ENCODE results near the gene OR52N2. TPM values are rescaled to one million over a fixed set of nuclear protein-coding genes. Genes with fewer than 3 reads are reported as not detected.

Gene OR52N2
- total RNA-seq, 1 experiment from 2014 or later = not detected

DNA sequence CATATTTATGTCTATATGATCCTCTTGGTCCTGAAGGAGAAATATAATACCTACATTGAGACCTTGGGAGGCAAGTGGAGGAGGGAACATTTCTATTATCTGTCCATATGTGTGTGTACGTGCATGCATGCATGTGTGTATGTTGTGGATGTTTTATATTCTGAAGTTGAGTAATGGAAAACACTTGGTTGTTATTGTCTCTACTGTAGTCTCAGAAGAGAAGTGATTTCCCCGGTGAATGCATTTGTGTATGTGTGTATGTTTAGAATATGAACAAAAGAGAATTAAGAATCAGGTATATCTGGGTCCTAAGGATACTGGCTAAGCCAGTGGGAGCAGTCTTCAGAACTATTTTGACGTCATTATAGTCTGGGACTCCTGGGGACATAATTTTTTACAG, 17.6 kb upstream of the OR52N2 start, which contains the start of gene OR52N1:
Gene OR52N1 (minus strand): TSS at position 101 of the 400 bp plus-strand sequence. CDS start 2,449 bp downstream, outside the sequence.
- no peaks in the 10 kb centered on the region for H3K27me3 ChIP-seq (ENCODE audit: insufficient read depth, low read depth)
- H3K27ac ChIP-seq = no peak within 1 kb of the TSS
- no peaks in the 10 kb centered on the region for H3K4me1 ChIP-seq (replicated peaks; ENCODE audit: insufficient read depth)
- no peak within 1 kb of the TSS for H3K4me3 ChIP-seq
- H3K36me3 ChIP-seq (ENCODE audit: low read depth) = no peaks in the 10 kb centered on the region
- BruUV-seq (replicated peaks) = no TSS peak
- H3K9me3 ChIP-seq (ENCODE audit: insufficient read depth, low read depth) = no peaks in the 10 kb centered on the region
- no peaks in the 10 kb centered on the region for H3K79me2 ChIP-seq (ENCODE audit: low read depth)
- H2AFZ ChIP-seq = no peak within 1 kb of the TSS
- no peak within 1 kb of the TSS for H3K4me2 ChIP-seq
- TF ChIP-seq, protein P1, sequence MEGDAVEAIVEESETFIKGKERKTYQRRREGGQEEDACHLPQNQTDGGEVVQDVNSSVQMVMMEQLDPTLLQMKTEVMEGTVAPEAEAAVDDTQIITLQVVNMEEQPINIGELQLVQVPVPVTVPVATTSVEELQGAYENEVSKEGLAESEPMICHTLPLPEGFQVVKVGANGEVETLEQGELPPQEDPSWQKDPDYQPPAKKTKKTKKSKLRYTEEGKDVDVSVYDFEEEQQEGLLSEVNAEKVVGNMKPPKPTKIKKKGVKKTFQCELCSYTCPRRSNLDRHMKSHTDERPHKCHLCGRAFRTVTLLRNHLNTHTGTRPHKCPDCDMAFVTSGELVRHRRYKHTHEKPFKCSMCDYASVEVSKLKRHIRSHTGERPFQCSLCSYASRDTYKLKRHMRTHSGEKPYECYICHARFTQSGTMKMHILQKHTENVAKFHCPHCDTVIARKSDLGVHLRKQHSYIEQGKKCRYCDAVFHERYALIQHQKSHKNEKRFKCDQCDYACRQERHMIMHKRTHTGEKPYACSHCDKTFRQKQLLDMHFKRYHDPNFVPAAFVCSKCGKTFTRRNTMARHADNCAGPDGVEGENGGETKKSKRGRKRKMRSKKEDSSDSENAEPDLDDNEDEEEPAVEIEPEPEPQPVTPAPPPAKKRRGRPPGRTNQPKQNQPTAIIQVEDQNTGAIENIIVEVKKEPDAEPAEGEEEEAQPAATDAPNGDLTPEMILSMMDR (conservative IDR thresholded peaks at IDR 0.05) = no peak
- TF ChIP-seq EZH2 (IDR thresholded peaks at IDR 0.05; ENCODE audit: low read depth) = no peak
- H4K20me1 ChIP-seq (ENCODE audit: insufficient read depth) = no peaks in the 10 kb centered on the region
- ChIA-PET POLR2A (ENCODE audit: unreplicated experiment) (no interaction called here), CTCF (interaction anchor here (0.7 kb wide), 1 partner anchor 604 kb away, joined by 3 read pairs; no protein-coding TSS in a partner anchor)
- intact Hi-C loops (cut with micrococcal nuclease; ENCODE audit: unreplicated experiment) = no loop called here
- H3K9me2 ChIP-seq (ENCODE audit: insufficient read depth) = no peaks in the 10 kb centered on the region
- no peaks in the 10 kb centered on the region for H3F3A ChIP-seq (ENCODE audit: insufficient read depth, low read depth)
- DNase-seq = no peak

DNA sequence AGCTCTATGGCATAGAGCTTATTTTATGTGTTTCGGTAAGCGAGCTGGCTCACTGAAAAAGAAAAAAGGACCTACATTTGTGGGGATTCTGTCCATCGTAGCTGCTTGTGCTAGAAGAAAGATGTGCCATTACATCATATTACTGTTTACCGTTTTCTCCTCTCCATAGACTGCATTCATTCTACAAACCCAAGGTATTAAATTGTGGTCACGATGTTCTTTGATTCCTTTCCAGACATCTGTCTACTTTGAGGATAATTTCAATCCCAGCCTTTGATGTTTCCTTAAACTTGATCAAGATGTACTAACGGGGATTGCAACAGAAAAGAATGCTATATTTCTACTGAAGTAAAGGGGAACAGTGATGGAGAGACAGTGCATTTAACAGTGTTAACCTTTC, 12.2 kb upstream of the OR52N2 start:
- Histone ChIP-seq H3K79me2 (ENCODE audit: low read depth) (no peaks in the 10 kb centered on the region), H3K4me3 (no peak overlapping the region), H3K9me2 (ENCODE audit: insufficient read depth) (no peaks in the 10 kb centered on the region), H4K20me1 (ENCODE audit: insufficient read depth) (no peaks in the 10 kb centered on the region), H3K9me3 (ENCODE audit: insufficient read depth, low read depth) (no peaks in the 10 kb centered on the region), H3F3A (ENCODE audit: insufficient read depth, low read depth) (no peaks in the 10 kb centered on the region), H3K36me3 (ENCODE audit: low read depth) (no peaks in the 10 kb centered on the region), H3K4me1 (replicated peaks; ENCODE audit: insufficient read depth) (no peaks in the 10 kb centered on the region), H3K27me3 (ENCODE audit: insufficient read depth, low read depth) (no peaks in the 10 kb centered on the region), H3K27ac (no peak overlapping the region), H2AFZ (no peak overlapping the region), H3K4me2 (no peak overlapping the region)
- BruUV-seq (replicated peaks) = no TSS peak
- intact Hi-C loops (cut with micrococcal nuclease; ENCODE audit: unreplicated experiment) = no loop called here
- ChIA-PET CTCF (no interaction called here), POLR2A (ENCODE audit: unreplicated experiment) (no interaction called here)
- DNase-seq = no peak
- no peak for TF ChIP-seq EZH2 (IDR thresholded peaks at IDR 0.05; ENCODE audit: low read depth)
- TF ChIP-seq, protein P1 (conservative IDR thresholded peaks at IDR 0.05) = no peak

DNA sequence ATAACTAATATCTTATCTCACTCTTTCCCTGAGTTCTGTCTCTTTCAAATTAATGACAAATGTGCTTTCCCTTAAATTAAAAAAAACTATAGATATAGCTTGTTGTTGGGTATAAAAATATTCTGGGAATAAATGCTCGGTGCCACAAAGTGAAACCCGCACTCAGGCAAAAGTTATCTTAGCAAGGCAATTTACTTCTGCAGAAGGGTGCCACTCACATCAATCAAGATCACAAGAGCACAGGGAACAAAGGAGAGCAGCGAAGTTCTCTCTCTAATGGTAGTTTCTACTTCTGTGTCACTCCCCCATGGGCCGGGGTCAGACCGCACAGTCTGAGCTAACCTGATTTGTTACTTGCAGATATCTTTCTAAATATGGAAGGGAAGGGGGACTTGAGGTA, 4.7 kb upstream of the OR52N2 start:
- CTCF ChIA-PET = no interaction called here
- TF ChIP-seq, protein P1 (conservative IDR thresholded peaks at IDR 0.05) = no peak
- TF ChIP-seq EZH2 (IDR thresholded peaks at IDR 0.05; ENCODE audit: low read depth) = no peak
- intact Hi-C loops (cut with micrococcal nuclease; ENCODE audit: unreplicated experiment) = no loop called here
- Histone ChIP-seq H3K4me2 (no peak overlapping the region), H3K27ac (no peak overlapping the region), H3K4me3 (no peak overlapping the region), H3F3A (ENCODE audit: insufficient read depth, low read depth) (no peaks in the 10 kb centered on the region), H3K79me2 (ENCODE audit: low read depth) (no peaks in the 10 kb centered on the region), H3K4me1 (replicated peaks; ENCODE audit: insufficient read depth) (no peaks in the 10 kb centered on the region), H3K27me3 (ENCODE audit: insufficient read depth, low read depth) (no peaks in the 10 kb centered on the region), H3K36me3 (ENCODE audit: low read depth) (no peaks in the 10 kb centered on the region), H3K9me2 (ENCODE audit: insufficient read depth) (no peaks in the 10 kb centered on the region), H4K20me1 (ENCODE audit: insufficient read depth) (no peaks in the 10 kb centered on the region), H2AFZ (no peak overlapping the region), H3K9me3 (ENCODE audit: insufficient read depth, low read depth) (no peaks in the 10 kb centered on the region)
- no TSS peak for BruUV-seq (replicated peaks)
- DNase-seq = no peak
- POLR2A ChIA-PET (ENCODE audit: unreplicated experiment) = no interaction called here

All from PC-9 (cell line).